NCI-H146 (cell line): ENCODE measurements around the gene ZXDC.
A peak's percentile ranks its signal among the peaks of the same experiment; 100 is the strongest.

Experiments used
- DNase-seq: peaks from one replicate; lab custom pipeline; 2025; lab: John Stamatoyannopoulos, UW

Gene ZXDC

DNA sequence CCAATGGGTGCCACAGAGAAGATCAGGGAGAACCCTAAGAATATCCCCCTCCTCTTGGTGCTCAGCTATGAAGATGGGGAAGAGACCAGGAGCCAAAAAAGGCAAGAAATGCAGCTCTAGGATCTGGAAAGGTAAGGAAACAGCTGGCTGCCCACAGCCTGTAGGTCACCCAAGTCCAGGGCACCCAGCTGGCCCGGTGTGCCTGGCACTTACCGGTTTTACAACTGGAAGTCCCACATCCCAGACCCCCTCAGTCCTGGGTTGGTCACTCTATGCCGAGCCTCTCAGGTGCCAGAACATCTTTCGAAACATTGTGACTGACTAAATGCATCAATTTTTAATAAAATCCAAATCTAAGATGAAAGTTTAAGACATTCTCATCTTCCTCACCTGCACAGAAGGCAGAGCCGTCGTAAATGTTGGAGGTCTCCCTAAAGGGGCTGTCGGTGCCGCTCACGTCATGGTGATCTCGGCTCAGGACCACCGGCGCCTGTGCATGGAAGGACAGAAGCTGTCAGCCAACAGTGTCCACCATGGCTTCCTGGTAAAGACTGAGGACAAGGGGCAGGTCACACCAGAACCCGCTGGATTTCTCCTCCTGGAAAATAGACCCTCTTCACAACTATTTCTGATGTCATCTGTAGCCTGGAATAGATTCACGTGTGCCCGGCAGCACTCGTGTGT is 13.3 kb upstream of the ZXDC start:
- DNase-seq, result no peak

DNA sequence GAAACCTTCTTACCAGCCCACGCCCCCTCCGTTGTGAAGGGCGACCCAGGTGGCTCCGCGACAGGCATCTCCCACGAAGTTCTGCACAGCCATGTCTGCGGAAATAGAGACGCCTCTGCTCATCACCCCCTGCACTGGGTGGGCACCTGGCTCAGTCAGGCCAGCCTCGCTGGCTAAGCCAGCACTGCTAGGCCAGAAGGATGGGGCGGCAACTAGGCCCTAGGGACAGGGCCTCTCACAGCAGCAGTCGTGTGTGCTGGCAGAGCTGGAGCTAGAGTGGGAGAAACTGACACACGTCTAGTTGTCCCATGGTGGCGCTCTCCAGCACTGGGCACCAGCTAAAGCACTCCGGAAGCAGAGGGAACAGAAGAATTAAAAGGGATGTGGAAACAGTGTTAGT is 12.5 kb upstream of the ZXDC start:
- DNase-seq, result no peak

DNA sequence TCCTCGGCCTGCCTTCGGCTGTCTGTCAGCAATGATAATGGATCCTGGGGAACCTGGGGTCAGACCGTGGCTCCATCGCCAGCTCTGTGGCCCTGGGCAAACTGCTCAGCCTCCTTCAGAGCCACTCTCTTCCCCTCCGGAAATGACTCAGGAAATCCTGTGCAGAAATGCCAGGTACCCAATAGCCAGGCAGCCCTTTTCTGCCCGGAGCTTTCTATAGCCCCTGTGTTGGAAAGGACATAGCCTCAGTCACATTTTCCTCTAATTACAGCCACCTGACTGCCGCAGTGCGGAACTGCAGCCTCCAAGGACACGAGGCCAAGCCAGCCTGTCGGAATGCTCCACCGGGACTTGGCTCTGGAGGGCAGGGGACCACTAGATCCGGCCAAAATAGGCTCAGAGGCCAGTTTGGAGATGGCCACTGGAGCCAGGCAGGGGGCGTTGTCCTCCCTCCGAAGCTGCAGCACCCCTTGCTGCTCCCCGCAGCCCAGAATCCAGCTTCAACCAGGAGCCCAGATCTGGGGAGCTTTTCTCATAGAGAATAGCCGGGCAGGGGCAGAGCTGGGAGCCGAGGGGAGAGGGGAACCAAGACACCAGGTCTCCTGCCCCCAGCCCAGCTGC is 11.6 kb upstream of the ZXDC start:
- no peak for DNase-seq

DNA sequence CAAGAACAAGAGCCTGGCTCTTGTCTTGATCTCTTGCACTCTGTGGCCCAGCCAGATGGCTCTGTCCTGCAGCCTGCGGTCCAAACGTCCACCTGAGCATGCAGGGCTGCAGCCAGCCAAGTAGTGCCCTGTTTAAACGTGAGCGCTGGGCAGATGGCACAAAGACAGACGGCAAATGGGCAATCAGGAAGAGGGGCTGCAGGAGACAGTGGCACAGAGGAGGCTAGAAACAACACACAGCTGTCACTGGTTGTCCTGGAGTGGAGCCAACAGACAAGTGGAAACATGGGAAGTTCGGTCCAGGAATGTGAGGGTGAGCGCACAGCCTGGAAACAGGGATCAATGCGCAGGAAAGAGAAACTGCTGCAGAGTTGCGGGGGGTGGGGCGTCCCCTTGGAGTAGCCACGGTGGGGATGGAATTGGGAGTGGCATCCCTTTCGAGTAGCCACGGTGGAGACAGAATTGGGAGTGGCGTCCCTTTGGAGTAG is 10.7 kb upstream of the ZXDC start:
- DNase-seq, result no peak

DNA sequence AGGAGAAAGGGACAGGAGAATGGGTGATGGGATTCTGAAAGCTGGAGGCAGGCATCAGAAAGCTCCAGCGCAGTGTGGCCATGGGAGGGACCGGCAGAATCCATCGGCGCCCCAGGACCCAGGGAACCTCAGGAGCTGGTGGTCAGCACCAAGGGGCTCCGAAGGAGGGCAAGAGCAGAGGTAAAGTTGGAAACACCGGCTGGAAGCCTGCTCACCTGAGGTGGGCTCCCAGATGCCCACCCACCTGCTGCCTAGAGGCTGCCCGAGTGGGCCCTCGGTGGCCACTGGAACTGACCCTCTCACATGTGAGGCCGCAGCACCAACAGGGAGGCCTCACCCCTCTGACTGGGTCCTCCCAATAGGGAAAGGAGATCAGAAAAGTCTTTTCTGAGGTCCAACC is 10.3 kb upstream of the ZXDC start:
- no peak for DNase-seq

DNA sequence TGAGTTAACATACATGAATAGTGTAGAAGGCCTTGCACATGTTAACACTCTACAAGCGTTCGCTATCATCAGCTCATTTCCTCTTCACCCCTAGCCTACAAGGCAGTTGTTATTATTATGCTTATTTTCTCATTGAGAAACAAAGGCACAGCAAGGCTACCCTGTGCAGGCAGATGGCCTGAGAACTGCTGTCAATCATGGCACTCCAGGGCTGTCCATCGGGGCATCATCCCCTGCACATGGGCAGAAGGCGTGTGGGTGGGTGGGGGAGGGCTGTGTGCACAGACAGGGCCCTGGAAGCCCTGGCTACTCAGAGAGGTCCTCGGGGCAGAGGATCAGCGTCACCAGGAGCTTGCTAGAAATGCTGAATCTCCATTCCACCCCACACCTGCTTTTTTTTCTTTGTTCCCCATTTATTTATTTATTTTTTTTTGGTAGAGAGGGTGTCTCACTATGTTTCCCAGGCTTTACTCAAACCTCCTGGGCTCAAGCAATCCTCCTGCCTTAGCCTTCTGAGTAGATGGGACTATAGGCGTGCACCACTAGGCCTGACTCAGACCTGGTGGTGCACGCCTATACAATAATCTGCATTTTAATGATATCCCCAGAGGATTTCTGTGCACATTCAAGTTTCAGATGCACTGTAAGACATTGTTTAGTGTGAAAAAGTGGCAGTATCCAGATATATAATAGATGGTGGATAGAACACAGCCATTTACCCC is 9.6 kb upstream of the ZXDC start:
- DNase-seq, result no peak

DNA sequence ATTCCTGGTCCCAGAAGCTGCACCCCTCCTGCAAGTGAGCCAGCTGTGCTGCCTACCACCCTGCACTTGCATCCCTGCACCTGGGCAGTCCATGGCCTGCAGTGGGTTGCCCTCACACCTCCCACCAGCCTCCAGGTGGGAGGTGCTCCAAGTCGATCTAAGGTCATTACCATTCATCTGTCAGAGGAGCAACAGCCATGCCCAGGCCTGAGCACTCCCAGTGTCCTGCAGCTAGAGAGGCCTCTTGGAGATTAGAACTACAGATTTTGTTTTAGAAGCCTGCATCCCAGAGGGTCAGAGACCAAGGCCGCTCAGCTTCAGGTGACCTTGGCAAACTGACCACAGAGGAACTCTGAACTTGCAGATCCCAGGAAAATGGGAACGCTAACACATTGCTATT is 9.0 kb upstream of the ZXDC start:
- DNase-seq, result no peak

DNA sequence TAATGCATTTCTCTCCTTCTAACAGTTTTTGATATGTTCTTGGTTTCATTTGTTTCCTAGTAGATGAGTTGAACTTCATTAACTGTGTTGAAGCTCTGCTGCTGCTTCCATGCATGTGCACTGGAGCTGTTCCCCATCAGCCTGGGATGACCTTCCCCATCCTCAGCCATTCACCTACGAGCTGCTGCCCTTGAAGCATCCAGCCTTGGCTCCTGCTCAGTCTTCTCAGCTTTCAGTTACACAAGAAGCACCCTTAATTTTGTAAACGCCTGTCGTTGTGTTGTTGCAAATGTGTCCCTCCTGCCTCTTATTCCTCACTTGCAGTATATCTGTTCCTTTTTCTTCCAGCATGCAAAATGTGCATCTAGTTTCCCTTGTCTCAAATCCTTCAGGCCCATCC is 8.5 kb upstream of the ZXDC start:
- no peak for DNase-seq

DNA sequence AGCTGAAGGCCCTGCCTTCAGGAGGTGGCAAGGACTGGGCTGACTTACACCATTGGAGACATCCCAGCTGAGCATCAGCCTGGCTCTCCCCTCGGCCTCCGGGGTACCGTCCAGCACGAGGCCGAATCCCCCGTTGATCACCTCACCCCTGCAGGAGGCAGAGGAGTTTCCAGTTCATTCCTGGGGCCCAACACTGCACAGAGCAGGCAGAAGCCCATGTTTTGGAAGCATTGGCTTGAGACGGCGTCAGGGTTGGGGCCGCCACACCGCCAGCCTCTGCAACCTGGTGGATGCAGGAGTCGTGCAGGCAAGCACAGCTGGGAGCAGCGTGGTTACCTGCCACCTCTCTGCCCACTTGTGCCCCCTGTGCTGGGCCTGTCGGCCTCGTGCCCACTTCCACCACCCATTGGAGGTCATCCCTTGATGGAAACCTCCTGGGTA is 7.7 kb upstream of the ZXDC start:
- no peak for DNase-seq

DNA sequence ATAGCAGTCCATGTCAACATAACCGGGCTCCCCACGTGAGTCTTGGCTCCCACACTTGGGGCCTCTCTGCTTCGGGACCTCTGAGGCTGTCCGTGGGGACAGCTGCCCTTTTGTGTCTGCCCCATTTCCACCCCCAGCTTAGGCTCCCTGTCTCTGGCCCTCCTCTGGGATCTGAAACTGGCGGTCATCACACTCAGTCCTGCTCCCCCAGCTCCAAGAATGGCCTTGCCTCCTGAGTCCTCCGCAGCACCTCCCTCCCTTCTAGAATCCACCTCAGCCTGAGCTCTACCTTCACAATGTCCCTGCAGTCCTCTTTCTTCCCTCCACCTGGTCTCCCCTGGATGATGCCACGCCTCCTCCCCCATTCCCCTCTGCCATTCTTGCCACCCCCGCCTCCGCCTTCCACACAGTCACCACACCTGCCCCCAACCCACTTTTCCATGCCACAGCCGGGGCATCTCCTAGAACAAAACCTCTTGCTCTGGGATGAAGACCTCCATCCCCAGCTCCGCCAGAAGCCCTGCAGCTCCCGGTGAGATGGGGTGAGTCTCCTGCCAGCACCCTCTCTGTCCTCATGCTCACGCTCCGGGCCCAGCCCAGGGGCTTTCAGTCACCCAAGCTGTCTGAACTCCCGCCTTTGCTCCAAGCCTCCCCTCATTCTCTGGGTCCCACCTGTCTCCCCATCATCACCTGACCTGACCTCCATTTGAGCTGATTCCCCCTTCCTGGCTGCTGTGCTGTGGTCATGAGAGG is 7.0 kb upstream of the ZXDC start:
- no peak for DNase-seq

DNA sequence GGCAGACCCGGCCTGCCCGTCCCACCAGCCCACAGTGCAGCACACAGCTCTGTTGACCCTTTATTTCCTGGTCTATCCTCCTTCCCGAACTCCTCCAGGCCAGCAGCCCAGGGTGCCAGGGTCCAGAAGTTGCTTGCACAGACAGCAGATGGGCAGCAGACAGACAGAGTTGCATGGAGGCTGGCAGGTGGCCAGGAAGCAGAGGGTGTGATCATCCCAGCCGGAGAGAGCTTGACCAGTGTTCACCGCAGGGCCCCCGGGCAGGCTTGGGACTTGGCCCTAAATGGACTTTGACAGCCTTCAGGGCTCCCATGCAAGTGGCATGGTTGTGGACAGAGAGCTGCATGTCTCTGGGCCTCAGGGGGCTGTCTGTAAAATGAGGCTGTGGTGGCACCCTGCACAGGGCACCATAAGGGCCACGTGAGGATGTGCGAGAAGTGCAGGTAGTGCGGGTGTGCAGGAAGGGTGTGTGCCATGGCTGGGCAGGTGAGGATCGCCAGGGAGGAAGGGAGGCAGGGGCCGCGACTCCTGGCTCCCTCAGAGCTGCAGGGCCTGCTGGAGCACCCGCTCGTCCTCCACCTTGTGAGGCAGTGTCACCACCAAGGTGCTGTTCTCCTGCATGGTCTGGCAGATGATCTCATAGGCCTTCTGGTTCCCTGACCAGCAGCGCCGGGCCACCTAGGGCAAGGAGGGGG is 6.3 kb upstream of the ZXDC start:
- peak; percentile 61 for DNase-seq

DNA sequence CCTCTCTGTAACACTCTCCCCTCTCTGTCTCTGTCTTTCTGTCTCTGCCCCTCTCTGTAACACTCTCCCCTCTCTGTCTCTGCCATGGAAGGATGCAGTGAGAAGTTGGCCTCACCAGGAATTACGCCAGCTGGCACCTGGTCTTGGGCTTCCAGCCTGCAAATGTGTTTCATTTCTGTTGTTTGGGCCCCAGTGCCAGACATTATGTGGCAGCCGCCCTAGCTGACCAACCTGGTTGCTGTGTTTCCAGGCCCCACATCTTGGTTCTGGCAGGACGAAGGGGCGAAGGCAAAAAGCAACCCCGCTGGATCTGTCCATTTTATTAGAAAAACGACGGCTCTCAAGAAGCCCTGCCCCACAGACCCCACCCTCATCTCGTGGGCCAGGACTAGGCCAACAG is 5.2 kb upstream of the ZXDC start:
- no peak for DNase-seq

DNA sequence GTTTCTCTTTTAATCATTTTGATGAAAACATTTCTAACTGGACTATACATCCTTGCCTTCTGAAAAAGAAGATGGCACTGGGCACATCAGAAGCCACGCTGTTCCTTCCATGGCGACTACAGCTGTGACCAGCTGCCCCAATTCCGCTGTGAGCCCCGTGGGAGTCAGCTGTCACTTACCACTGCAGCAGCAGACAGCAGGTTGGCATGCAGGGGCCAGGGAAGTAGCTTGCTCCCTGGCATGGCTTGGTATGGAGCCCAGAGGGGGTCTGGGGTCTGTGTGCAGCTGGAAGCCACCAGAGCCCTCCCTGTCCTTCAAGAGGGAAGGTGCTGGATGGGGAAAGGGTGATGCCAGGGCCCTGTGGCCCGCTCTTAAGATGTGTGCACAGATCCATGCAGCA is 4.5 kb upstream of the ZXDC start:
- DNase-seq, result no peak

DNA sequence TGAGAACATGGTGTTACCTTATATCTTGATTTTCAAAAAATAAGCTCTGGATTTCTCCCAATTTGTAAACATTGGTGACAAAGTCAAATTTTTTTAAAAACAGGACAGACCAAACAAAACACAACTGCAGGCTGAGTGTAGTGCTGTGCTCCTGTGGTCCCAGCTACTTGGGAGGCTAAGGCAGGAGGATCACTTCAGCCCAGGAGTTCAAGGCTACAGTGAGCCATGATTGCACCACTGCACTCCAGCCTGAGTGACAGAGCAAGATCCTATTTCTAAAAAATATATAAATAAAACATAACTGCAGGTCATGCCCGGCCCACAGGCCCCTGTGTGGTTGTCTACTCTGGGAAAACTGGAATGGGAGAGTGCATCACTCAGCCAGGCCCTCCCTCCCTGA is 4.0 kb upstream of the ZXDC start:
- DNase-seq, result no peak

DNA sequence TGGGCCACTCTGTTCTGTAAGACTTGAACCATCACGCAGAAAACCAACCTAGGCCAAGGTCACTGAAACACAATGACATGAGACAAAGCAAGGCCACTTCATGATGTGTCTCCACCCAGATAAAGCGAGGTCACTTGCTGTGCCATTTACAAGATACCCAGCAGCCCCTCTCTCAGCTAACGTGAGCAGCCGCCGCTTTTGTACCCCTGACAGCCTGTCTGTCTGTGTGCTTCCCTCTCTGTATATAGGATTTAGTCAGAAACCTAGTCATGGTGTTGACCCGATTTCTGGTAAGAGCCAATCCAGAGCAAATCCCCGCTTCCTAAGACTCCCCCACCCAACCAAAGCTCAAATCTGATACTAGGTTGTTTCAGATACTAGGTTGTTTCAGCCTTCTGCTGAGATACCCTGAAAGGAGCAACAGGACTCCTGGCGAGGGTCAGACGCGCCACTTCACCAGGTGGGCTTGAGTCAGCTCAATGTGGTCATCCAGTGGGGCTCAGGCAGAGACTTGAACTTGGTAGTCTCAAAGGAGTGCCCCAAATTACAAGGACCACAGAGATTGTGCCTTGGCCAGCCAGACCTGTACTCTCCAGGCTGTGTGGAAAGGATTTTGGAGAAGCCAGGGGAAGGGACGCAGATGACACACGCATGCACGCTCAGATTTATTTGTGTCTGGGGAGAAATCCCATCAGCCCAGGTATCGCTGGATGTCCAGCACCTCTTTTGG is 3.1 kb upstream of the ZXDC start:
- no peak for DNase-seq

DNA sequence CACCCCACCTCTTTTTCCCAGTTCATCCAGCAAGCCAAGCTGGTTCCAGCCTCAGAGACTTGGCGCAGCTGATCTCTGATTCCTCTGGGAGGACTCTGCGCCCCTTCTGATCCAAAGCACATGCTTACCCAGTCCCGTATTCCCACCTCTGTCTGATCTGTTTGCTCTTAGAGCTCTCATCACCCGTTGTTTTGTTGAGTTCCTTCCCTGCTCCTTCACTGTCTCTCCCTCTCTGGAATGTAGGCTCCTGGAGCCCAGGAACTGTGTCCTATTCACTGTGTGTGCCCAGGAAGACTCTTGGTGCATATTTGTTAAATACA is 1.3 kb upstream of the ZXDC start:
- peak; percentile 53 for DNase-seq

DNA sequence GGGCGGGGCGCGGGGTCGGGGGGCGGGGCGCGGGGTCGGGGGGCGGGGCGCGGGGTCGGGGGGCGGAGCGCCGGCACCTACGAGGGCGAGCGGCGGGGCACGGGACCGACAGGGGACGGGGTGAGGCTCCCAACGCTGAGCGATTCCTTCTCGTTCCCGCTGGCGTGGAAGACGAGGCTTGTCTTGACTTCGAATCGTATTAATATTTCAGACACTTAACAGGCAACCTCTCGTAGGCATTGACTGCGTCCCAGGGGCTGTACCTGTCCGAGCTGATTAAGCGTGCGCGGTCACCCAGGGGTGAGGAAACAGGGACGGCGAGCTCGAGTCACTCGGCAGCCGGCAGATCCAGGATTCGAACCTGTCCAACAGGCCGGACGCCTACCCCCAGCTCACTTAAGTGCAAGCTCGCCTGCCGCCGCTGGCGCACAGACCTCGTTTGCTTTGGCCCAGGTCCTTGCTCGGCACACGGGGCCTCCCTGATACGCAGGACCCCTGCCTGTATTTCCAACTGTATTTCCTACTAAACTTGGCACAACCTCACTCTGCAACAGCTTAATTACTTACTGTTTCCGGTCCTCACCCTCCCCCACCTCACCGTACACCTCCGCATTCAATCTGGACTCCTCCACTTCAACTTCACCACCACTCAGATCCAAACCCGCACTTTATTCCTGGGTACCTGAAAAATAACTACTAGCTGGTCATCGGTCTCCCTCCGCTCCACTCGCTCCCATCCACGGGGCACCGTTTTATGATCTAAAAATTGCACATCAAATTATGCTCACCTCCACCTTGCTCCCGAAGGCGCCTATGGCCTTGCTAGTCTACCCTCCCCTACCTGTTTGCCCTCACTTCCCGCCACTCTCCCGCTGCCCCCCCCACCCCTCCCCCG is 722 bp upstream of the ZXDC start:
- DNase-seq, result peak; percentile 90

DNA sequence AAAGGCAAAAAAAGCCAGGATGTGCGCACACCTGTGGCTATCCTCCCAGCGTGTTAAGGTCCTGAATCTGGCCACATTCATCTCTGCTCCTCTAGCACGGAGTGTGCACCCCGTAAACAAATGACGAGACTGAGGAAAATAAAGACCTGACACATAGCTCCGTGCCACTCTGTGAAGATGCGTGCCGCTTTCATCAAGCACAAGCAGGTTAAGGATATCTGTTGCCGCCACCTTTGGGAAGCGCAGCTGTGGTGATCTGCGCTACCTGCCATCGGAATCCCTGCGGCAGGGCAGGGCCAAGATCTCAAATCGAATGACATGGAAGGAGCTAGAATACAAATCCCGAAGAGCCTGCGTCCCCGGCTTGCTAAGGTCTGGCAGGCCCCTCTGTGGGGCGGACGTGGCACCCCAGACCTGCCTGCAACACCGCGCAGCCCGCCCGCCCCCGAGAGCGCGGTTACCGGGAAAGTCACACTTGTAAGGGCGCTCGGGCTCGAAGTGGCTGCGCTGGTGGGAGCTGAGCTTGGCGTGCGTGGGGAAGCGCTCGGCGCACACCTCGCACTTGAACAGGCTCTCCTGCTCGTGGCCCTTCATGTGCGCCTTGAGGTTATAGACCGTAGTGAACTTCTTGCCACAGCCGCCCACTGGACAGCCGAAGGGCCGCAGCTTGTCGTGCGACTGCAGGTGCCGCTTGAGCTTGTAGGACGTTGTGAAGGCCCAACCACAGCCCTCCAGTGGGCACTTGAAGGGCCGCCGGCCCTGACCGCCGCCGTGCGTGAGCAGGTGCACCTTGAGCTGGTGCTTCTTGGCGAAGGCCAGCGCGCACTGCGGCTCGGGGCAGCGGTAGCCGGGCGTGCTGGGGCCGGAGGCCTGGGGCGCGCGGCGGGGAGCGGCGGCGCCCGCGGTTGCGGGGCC is 936 bp downstream of the ZXDC start:
- peak; percentile 79 for DNase-seq
